Ramos (cell line): ENCODE results near the gene ADAM10.
"Not testable (repeated sequence)": the region's sequence is repeated elsewhere in the genome, so short reads cannot be mapped to it uniquely, and the experiment has no call there.

Experiments
- in situ Hi-C: fragments of 300-500 bp; cut with MboI; formaldehyde crosslinking; loops from one replicate; pipeline ENCODE4 v1.14.3; 2022; ENCODE audit warnings: low sequenced_read_pairs; ENCODE audit not compliant: unreplicated experiment

Gene ADAM10

GRCh38 chr15:58627046-58627445 lies 122.5 kb downstream of the ADAM10 start:
- in situ Hi-C loops = no loop called here

- in situ Hi-C loops = no loop called here
Measured at GRCh38 chr15:58626378-58626777, 123.1 kb downstream of the ADAM10 start.

GRCh38 chr15:58622877-58623276 lies 126.6 kb downstream of the ADAM10 start:
- in situ Hi-C loops = no loop called here

- in situ Hi-C loops = not testable (repeated sequence)
Measured at GRCh38 chr15:58620268-58620667, 129.2 kb downstream of the ADAM10 start.

GRCh38 chr15:58616171-58616570 lies 133.3 kb downstream of the ADAM10 start:
- in situ Hi-C loops = no loop called here

- in situ Hi-C loops = no loop called here
Measured at GRCh38 chr15:58611731-58612676, 137.5 kb downstream of the ADAM10 start.

- in situ Hi-C loops = no loop called here
Measured at GRCh38 chr15:58608711-58609110, 140.8 kb downstream of the ADAM10 start.

- in situ Hi-C loops = no loop called here
Measured at GRCh38 chr15:58608129-58608590, 141.3 kb downstream of the ADAM10 start.

- in situ Hi-C loops = no loop called here
Measured at GRCh38 chr15:58606577-58607080, 142.9 kb downstream of the ADAM10 start.

GRCh38 chr15:58605931-58606530 lies 143.5 kb downstream of the ADAM10 start:
- in situ Hi-C loops = no loop called here

GRCh38 chr15:58604455-58604923 lies 145.0 kb downstream of the ADAM10 start:
- in situ Hi-C loops = no loop called here

- in situ Hi-C loops = not testable (repeated sequence)
Measured at GRCh38 chr15:58603927-58604326, 145.6 kb downstream of the ADAM10 start.

GRCh38 chr15:58602823-58603222 lies 146.7 kb downstream of the ADAM10 start:
- in situ Hi-C loops = no loop called here

- in situ Hi-C loops = no loop called here
Measured at GRCh38 chr15:58598829-58599210, 150.7 kb downstream of the ADAM10 start.

GRCh38 chr15:58597943-58598828 lies 151.3 kb downstream of the ADAM10 start:
- in situ Hi-C loops = no loop called here

- in situ Hi-C loops = no loop called here
Measured at GRCh38 chr15:58595516-58596263, 153.8 kb downstream of the ADAM10 start.

GRCh38 chr15:58594898-58595297 lies 154.6 kb downstream of the ADAM10 start:
- in situ Hi-C loops = no loop called here

GRCh38 chr15:58593870-58594269 lies 155.6 kb downstream of the ADAM10 start:
- in situ Hi-C loops = no loop called here

- in situ Hi-C loops = no loop called here
Measured at GRCh38 chr15:58590926-58591325, 158.6 kb downstream of the ADAM10 start.
